AG04450 (cell line): ENCODE data around the gene EEF1AKMT4. TPM values are rescaled to one million over a fixed set of nuclear protein-coding genes. Genes with fewer than 3 reads are reported as not detected.
A peak's percentile ranks its signal among the peaks of the same experiment; 100 is the strongest.

Experiments used
- CTCF ChIA-PET: fragments of 300-600, 350-600 bp; formaldehyde crosslinking; extraction: SDS; loops from one replicate; lab custom pipeline; 2022; ENCODE audit warnings: antibody characterized with exemption, inconsistent platforms; lab: Charles Lee
- POLR2A ChIA-PET: fragments of 350-600 bp; formaldehyde crosslinking; extraction: SDS; loops from one replicate; lab custom pipeline; 2021; ENCODE audit warnings: antibody characterized with exemption, inconsistent platforms; lab: Yijun Ruan, JAX
- DNase-seq: peaks from one replicate; pipeline ENCODE4 v3.0.0-alpha.2; 2011; ENCODE audit warnings: low read depth, low spot score
- H3K27ac ChIP-seq: one replicate; pipeline ENCODE4 v1.5.1; 2012; ENCODE audit warnings: low read depth, low read length, control low read depth
- H3K27me3 ChIP-seq: one replicate; pipeline ENCODE4 v1.6.0; 2012; ENCODE audit warnings: low read length; ENCODE audit not compliant: control insufficient read depth, insufficient read depth
- H3K4me3 ChIP-seq: 2 replicates; pipeline ENCODE4 v1.5.1; 2011; ENCODE audit warnings: mild to moderate bottlenecking, low read depth, low read length, control low read depth
- H3K9me3 ChIP-seq: 2 replicates; pipeline ENCODE4 v1.5.1; 2012; ENCODE audit warnings: low read length; ENCODE audit not compliant: control insufficient read depth, insufficient read depth
- CTCF ChIP-seq: IDR thresholded peaks from 2 replicates; pipeline ENCODE4 v1.5.1; 2011; ENCODE audit warnings: low read depth, low read length, control low read depth, inconsistent platforms
- polyA plus RNA-seq: library from polyadenylated mRNA; depleted of rRNA; stranded (reverse); fragments of >200 nt; gene quantifications from 2 replicates; pipeline ENCODE4 v1.2.3, GENCODE V29; 2011

The EEF1AKMT4 gene
- polyA plus RNA-seq, 1 experiment = 3.2 TPM

GRCh38 chr3:184284696-184285095 is 35.2 kb downstream of the EEF1AKMT4 start:
- no peak for DNase-seq
- no peaks in the 10 kb centered on the region; the same call in 1 of the 2 replicates for H3K9me3 ChIP-seq
- H3K27me3 ChIP-seq = peaks cover 15% of the 10 kb centered on the region
- no peak overlapping the region for H3K4me3 ChIP-seq
- peak; percentile 43 for TF ChIP-seq CTCF
- CTCF ChIA-PET = interaction anchor here (1.0 kb wide), 1 partner anchor 389 kb away, joined by 4 read pairs; no protein-coding TSS in a partner anchor
- H3K27ac ChIP-seq = no peak overlapping the region
- POLR2A ChIA-PET = no interaction called here

- TF ChIP-seq CTCF = peak; percentile 71
- ChIA-PET CTCF (interaction anchor here (0.6 to 2.7 kb wide), 19 partner anchors 9 to 393 kb away, joined by 3 to 31 read pairs (median 3); partner anchors contain the start of gene EEF1AKMT4), POLR2A (no interaction called here)
- no peak for DNase-seq
- Histone ChIP-seq H3K4me3 (no peak overlapping the region), H3K27me3 (peaks cover 12% of the 10 kb centered on the region), H3K27ac (no peak overlapping the region), H3K9me3 (no peaks in the 10 kb centered on the region)
These were observed 40.0 kb downstream of the EEF1AKMT4 start for GRCh38 chr3:184289426-184289938.

GRCh38 chr3:184290331-184290730 is 40.9 kb downstream of the EEF1AKMT4 start:
- Histone ChIP-seq H3K27ac (no peak overlapping the region), H3K27me3 (peaks cover 16% of the 10 kb centered on the region), H3K9me3 (no peaks in the 10 kb centered on the region), H3K4me3 (no peak overlapping the region)
- TF ChIP-seq CTCF = no peak
- CTCF ChIA-PET = interaction anchor here (0.9 to 2.7 kb wide), 2 partner anchors 64 to 394 kb away, joined by 4 to 31 read pairs; no protein-coding TSS in a partner anchor
- no peak for DNase-seq
- POLR2A ChIA-PET = no interaction called here

- Histone ChIP-seq H3K27ac (no peak overlapping the region), H3K9me3 (no peaks in the 10 kb centered on the region), H3K4me3 (no peak overlapping the region), H3K27me3 (peaks cover 14% of the 10 kb centered on the region)
- DNase-seq = no peak
- ChIA-PET POLR2A (no interaction called here), CTCF (interaction anchor here (0.6 to 2.7 kb wide), 4 partner anchors 65 to 406 kb away, joined by 3 to 31 read pairs (median 4); partner anchors contain the start of gene PARL)
- no peak for TF ChIP-seq CTCF
These were observed 41.7 kb downstream of the EEF1AKMT4 start for GRCh38 chr3:184291044-184291737.
